GM19395 (cell line): Measurements from ENCODE around the gene SCARF2.
"Not testable (repeated sequence)": the region's sequence is repeated elsewhere in the genome, so short reads cannot be mapped to it uniquely, and the experiment has no call there.

Experiments
- ATAC-seq: cut with Tn5 transposase; IDR thresholded peaks from one replicate; pipeline ENCODE4 v1.9.1; 2021; ENCODE audit warnings: mild to moderate bottlenecking, moderate library complexity; ENCODE audit not compliant: unreplicated experiment

Gene SCARF2

GRCh38 chr22:20463324-20464095 is 25.9 kb upstream of the SCARF2 start:
- no peak for ATAC-seq

DNA sequence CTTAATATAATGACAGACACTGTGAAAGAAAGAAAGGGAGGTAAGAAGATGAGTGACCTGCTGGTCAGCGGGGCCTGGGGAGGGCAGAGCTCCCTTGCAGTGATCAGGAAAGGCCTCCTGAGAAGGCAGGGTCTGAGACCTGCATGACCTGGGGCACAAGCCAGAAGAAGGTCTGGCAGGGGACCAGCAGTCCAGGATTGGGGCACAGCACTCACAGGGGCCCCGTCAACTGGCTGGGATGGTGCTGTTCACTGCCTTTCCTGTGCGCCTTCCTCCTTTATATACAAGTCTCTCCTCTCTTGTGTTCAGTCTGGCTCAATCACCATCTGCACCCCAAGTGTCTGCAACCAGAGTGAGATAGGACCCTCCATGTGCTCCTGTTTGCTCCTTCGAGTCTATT is 22.2 kb upstream of the SCARF2 start:
- ATAC-seq: no peak

DNA sequence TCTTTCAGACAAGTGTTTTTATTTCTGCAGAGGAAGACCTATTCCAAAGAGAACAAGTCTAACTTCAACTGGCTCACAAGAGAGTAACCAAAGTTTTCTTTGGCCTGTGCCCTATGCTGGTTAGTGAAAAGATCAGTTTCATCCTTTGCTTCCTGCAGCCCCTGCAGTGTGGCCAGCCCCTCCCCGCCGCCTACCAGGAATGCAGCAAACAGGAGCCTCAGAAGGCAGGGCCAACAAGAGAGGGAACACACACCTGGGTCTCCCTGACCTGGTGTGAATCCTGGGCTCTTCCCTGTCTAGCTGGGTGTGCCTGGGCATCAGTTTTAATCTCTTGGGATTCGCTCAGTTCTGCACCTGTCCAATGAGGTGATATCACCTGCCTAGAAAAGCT is 21.5 kb upstream of the SCARF2 start:
- no peak for ATAC-seq

GRCh38 chr22:20458530-20459151 is 21.0 kb upstream of the SCARF2 start:
- no peak for ATAC-seq

DNA sequence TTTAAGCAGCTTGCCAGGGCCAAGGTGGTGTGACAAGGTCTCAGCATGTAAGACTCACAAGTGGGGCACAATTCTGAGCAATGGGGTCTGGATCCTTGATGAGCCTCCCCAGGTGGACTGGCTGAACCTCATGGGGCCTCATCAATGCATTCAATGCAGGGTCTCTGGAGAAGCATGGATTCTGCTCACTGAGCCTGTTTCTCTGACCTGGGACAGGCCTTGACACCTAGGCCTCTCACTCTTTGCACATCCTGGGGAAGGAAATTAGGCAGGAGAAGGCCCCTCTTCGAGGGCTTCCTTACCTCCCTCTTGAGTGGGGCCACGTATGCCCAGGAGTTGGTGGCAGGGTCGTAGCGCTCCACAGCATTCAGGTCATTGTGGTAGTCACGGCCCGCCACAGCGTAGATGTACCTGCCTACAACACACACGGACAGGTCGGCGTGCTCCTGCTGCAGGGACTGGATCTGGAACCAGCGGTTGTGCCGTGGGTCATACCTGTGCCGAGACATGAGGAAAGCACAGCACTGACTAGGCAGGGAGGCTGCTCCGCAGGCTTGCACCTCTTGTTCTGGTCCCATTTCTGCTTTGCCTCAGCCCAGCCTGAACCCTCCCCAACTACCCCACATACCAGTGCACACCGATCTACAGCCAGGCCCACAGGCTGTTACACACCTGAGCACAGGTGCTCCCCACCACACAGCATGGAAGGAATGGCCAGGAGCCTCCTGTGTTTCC is 20.0 kb upstream of the SCARF2 start:
- ATAC-seq: no peak

- ATAC-seq: no peak
Observed at GRCh38 chr22:20456722-20457076, 19.1 kb upstream of the SCARF2 start.

DNA sequence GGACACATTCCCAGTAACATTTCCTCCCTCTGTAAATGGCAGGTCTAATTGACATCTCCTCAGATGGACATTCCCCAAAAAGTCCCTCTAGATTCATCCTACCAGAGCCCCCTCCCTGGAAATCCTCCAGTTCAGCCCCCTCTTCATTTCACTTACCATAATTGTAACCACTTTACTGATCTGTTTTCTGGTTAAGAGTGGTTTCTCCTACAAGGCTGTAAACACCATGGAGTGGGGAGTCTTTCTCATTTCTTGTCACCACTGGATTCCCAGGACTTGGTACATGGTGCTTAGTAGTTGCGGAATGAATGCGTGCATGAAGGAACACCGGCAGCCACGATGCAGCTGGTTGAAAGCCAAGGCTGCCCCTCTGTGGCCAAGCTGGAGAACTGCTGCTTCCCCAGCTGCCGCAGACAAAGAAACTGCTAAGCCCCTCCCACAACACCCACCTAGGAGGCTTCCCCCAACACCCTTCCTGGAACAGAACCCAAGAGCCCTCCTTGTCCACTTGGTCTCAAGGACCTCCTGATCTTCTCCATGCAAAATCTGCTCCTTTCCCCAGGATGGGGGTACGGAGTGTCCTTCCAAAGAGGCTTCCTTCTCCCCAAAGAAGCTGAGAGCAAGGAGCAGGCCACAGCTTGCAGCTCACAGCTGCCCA is 18.6 kb upstream of the SCARF2 start:
- ATAC-seq: no peak

DNA sequence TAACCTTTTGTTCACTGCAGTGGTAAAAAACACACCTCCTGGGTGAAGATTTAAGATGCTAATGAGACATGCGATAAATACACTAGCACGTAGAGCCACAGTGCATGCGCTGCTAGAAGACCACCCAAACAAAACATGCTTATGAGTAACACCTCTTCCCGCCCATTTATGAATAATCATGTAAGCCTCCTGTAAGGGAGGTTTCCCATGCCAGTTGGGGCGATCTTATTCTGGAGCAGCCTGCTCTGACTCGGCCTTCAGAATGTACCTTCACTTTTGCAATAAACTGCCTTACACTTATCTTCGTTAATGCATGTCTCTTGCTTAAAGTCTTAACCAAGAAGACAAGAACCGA is 18.1 kb upstream of the SCARF2 start:
- no peak for ATAC-seq

GRCh38 chr22:20453222-20453621 is 15.6 kb upstream of the SCARF2 start:
- ATAC-seq: no peak

GRCh38 chr22:20451920-20452319 is 14.3 kb upstream of the SCARF2 start:
- no peak for ATAC-seq

DNA sequence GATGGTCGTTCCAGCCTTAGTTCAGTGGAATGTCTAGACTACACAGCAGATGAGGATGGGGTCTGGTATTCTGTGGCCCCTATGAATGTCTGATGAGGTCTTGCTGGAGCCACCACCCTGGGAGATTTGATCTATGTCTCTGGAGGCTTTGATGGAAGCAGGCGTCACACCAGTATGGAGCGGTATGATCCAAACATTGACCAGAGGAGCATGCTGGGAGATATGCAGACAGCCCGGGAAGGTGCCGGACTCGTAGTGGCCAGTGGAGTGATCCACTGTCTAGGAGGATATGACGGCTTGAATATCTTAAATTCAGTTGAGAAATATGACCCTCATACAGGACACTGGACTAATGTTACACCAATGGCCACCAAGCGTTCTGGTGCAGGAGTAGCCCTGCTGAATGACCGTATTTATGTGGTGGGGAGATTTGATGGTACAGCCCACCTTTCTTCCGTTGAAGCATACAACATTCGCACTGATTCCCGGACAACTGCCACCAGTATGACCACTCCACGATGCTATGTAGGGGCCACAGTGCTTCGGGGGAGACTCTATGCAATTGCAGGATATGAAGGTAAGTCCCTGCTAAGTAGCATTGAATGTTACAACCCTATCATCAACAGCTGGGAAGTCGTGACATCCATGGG is 13.6 kb upstream of the SCARF2 start:
- not testable (repeated sequence) for ATAC-seq

GRCh38 chr22:20450551-20450906 is 12.9 kb upstream of the SCARF2 start:
- ATAC-seq: no peak

GRCh38 chr22:20449819-20450550 is 12.4 kb upstream of the SCARF2 start:
- ATAC-seq: no peak

- no peak for ATAC-seq
Observed at GRCh38 chr22:20448630-20449029, 11.0 kb upstream of the SCARF2 start.

GRCh38 chr22:20446383-20446970 is 8.9 kb upstream of the SCARF2 start:
- no peak for ATAC-seq

- ATAC-seq: no peak
Observed at GRCh38 chr22:20444325-20444724, 6.7 kb upstream of the SCARF2 start.

DNA sequence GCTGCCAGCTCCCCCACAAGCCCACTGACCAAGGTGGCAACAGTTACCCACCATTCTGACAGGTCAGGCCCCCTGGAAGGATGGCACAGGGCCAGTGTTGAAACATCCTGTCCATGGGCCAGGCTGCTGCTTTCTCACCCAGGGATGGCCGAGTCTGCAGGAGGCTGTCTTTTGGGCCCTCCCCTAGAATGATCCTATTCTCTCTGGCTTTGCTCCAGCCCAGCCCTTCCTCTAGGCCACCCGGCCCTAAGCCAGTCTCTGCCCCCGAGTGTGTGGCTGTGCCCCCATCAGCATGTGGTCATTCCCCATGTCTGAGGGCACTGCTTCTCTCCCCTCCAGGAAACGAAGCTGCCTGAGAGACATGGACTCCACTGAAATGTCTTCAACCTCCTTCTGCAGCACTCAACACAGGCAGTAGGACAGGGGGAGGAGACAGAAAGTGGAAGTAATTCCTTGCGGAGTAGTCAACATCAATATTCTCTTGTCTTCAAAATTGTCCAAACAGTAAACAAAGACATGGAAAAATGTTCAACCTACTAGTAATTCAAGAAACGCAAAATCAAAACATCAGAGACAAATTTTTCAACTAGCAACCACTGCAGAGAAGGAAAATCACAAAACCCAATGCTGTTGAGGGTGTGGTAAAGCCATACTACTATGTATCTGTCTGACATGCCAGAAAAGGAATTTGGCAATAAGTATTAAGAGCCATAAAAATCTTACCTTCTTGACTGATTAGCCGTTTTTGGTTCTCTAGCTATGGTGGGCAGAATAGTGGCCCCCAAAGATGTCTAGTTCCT is 5.1 kb upstream of the SCARF2 start:
- no peak for ATAC-seq

GRCh38 chr22:20441631-20442484 is 4.2 kb upstream of the SCARF2 start:
- ATAC-seq: no peak
